Hematopoietic multipotent progenitor cell treated with erythropoietin and hydrocortisone succinate and interleukin-3 and kit ligand, for 8 days (in vitro differentiated cells): Measurements from ENCODE around the gene CUEDC1.
"Not testable (repeated sequence)": the region's sequence is repeated elsewhere in the genome, so short reads cannot be mapped to it uniquely, and the experiment has no call there.

Source experiments
- DNase-seq: peaks from one replicate; pipeline ENCODE4 v3.0.0-alpha.2; 2015

The CUEDC1 gene

DNA sequence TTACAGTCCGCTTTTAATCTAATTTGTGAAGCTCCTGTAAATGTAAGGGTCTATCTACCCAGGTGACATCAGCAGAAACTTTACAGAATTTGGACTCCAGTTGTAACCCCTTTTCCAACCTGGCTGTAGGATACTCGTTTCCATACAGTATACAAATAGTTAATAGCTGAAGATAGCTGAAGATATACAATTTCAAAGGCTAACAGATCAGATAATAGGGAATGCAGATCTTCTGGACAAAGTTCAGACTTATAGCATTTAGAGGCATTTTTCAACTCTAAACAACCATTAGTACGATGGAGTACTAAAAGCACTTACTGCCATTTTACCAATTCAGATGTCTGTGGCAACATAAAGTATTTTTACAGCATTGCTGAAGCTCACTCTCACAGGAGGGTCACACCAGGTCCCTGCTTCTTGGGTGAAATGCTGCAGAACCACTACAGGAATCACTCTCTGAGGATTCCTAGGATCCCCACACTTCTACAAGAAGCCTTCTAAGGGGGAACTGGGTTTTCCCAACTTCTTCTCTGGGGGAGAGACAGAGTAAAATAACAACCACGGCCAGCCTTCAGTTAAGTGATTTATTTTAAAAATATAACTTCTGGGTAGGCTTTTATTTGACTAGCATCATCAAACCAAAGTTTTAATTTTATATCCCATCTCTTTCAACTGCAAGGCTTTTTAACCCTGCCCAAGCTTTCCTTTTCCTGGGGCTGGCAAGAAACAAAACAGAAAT lies 29.9 kb upstream of the CUEDC1 start:
- DNase-seq, result no peak

DNA sequence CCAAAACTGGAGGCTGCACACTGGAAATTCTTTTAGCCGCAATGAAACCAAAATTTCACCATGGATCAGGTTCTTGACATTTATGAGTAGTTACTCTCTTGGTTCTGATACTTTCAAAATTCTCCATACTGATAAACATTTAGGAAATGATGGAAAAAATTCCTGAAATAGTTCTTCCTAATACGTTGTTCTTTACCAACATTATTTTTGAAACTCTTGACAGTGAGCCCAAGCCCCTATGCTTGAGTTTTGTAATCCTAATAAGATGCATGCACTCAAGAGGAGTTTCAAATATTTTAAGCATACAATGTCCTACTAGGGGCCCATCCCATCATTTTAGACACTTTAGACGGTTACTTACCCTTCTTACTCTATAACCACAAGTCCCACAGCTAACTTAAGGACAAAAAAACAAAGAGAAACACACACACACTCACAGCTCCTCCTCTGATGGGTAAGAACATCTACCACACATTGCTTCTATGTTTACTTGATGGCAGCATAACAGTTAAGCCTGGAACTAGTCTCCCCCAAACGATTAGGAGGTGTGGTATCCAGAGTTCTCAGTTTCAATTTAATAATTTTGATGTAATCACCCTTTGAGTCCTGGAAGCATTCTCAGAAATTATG lies 29.2 kb upstream of the CUEDC1 start:
- no peak for DNase-seq

DNA sequence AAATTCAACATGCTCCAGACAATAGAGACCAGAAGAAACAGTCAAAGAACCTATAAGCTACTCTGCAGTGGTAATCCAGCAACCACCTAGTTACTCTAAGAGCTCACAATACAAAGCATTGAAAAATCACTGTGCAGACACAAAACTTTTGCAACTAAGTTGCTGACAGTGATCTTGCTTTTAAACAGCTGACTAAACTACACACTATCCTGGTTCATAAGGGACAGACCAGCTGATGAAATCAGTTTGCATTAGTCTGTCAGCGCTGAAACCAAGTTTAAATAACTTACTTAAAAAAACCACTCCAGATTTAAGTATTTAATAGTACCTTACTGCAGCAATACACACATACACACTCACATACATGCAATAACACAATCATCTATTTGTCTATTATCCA lies 28.2 kb upstream of the CUEDC1 start:
- no peak for DNase-seq

DNA sequence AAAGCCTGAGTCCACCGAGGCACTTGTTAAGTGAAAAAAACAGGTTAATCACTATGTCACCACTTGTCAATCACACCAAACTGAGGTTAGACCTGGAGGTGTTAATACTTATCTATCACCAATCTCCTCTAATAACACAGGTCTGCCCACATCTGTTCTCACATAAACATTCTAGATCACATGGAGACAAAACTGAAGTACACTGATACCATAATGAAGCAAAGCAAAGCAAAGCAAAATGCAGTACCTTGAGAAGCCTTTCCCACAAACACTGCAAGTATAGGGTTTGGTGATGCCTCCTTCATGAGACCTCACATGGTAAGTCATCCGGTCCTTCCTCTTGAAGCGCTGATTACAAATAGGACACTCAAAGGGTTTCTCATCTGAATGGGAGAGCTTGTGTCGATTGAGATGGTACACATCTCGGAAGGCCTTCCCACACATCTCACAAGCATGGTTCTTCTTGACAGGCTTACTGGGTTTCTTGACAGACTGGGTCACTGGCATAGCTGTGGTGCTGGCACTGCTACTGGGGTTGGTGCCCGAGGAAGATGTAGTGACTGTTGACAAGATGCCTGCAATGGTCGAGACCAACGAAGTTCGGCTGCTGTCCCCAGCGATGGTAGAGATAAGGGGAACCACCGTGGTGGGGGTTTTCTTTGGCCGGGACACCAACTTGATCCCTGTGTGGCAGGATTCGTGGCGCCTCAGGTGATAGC lies 27.4 kb upstream of the CUEDC1 start:
- no peak for DNase-seq

DNA sequence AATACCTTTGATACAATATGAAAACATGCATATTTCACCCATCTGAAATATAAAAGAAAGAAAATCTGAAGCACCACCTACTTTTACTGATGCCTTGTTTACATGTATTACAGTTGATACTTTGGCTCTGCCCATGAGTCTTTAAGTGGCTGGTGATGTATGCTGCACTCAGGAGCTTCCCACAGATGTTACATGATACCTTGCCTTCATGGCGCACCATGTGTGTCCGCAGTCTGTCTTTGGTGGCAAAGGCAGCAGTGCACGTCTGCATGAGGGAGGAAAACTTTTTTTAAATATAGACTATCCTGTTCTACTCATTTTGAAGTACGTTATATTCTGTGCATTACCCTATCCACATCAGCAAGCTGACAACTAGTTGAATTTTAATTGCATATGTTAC lies 25.3 kb upstream of the CUEDC1 start:
- DNase-seq, result no peak

DNA sequence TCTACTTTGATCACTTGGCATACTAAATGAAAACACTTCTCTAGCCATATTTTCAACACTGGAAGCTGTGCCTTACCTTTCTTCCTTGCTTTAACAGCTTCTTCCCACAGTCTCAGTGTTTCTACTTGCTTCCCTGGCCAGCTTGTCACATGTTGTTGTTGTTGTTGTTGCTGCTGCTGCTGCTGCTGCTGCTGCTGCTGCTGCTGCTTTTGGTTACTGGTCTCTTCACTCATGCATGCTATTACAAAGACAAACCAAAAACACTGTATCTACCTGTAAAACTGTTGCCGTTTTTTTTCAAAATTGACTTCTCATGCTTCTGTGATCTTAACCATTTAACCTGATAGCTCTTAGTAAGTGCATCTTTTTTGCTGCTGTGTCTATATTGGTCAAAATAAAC lies 23.9 kb upstream of the CUEDC1 start:
- no peak for DNase-seq

DNA sequence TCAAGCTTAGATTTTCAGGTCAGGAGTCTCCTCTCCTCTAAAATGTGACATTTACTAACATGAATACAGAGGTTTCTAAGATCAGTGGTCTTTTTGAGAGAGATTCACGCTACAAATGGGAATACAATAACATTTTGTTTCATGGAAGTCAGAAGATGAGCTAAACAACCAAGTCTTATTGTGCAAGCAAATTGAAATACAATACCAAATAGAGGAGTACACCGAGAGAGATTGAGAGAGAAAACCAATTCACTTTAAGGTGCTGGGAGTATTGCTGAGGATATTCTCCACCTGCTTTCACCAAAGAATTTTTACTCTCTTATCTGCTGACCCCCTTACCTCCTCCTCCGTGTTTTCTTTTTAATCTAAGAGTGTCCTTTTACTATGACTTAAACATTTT lies 21.4 kb upstream of the CUEDC1 start:
- DNase-seq, result no peak

DNA sequence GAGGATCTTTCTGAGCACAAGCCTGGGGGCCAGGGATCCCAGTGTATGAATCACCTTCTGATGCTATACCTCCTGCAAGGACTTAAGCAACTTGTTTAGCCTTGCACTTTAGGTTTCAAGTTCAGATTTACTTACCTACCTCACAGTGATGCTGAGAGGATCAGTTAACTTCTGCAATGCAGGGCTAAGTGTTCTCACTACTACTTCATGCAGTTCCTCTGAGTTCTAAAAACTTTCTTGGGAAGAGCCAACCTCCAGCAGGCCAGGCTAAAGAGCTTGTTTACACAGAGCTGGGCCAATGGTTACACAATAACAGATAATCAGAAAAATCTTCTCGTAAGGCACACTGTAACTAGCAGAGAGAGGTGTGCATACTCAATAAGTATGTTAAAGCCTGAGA lies 19.8 kb upstream of the CUEDC1 start:
- DNase-seq, result no peak

DNA sequence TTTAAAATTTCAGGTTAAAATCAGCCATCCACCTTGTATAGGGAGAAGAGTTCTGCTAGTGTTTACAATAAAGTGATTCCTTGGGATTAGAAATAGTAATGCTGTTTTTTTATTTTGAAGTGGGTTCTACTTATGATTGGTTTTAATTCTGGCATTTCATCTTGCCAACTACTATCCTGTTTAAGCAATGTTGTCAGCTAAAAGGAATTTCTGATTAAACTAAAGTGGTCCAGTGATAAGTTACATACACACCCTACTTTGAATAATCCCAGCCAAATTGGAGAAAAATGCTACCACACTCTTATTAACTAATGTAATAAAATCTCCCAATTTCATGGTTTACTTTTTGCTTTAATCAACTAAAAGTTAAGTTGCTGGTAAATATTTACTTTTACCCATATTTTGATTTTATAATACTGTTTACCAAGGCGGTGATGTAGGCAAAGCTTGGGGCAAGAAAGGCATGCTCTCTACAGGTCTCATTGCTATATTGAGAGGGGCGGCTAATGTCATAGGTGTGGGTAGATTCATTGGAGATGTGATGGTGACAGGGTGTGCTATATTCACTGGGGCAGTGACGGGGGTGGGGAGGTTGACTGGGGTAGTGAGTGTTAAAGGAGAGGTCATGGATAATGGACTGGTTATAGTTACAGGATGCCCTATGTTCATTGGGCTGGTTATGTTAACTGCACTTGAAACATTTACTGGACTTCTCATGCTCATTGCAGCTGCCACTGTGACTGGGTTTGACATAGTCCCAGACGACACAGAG lies 19.0 kb upstream of the CUEDC1 start:
- DNase-seq, result not testable (repeated sequence)

DNA sequence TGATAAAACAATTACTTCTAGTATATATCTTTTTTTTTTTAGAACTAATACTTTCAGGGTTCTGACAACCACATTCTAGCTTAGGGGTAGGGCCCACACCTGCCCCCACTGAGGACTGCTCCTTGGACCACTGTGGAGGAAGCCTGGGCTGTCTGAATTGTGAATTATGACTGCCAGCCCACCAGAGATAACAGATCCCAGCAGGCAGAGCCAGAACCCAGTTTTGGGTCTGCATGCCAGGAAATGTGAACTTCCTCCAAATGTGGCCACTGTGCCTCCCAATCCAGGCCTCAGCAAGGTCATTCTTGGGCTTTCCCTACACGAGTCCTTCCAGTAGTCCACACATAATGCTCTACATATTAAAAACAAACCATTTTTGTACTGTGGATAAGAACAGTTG lies 16.9 kb upstream of the CUEDC1 start:
- DNase-seq, result no peak

DNA sequence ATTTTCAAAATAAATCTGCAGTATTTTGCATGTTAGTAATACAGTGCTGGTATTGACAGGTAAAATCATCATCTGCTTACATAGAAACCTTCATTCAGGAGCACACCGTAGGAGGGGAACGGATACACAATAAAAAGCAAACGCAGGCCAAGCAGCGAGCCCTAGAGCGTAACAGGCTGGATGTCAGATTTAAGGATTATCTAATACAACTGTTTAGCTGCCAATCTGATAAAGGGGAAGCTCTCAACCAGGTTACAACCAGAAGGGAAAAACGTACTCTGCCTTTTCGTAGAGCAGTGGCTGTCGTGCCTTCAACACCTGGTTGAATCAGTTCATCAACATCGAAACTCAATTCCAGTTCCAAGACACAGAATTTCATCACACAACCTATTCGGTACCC lies 16.4 kb upstream of the CUEDC1 start:
- no peak for DNase-seq

DNA sequence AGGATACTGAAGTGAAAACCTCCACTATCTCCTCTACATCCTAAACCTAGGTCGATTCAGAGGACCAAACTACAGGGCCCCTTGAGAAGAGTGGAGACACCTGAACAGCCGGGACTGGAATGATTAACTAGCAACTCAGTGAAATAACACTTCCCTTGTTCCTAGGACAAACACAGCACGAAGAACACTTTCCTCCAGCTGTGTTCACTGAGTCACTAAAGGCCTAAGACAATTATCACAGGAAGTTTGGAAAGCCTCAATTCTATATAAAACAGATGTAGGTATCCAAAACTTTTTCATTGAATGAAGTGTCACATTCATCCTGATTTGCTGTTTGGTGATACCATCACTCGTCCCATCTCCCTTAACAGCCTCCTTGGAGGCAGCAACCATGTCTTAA lies 15.5 kb upstream of the CUEDC1 start:
- DNase-seq, result no peak

DNA sequence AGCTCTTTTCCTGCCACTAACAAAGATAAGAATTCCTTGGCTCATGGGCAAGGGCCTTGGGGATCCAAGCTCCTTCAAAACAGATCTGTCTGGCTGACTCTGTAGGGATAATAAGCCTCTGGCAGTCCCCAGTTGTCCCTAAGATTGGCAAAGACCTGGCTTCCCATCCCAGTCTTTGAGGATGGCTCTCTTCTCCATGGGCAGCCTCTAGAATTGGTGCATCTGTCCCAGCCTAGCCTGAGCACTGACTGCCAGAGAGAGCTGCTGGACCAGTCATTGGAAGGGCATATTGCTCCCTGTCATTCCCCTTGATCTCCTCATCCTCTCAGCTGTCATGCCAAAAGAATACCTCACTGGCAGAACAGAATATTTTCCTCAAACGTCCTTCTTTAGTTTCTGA lies 13.2 kb upstream of the CUEDC1 start:
- no peak for DNase-seq

DNA sequence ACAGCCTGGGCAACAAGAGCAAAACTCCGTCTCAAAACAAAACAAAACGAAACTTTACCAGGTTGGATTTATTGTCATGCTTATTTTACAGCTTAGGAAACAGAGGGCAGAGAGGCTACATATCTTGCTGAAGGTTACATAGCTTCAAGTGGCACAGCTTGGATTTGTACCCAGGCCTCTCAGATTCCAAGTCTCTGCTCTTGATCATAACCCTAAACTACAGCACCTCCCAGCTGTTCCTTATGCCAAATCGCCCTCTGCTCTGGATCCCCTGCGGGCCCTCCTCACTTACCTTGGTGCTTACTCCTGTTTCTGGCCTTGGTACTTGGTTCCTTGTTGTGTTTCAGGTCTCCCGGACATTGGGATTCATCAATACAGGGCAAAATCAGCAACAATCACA lies 11.7 kb upstream of the CUEDC1 start:
- no peak for DNase-seq

DNA sequence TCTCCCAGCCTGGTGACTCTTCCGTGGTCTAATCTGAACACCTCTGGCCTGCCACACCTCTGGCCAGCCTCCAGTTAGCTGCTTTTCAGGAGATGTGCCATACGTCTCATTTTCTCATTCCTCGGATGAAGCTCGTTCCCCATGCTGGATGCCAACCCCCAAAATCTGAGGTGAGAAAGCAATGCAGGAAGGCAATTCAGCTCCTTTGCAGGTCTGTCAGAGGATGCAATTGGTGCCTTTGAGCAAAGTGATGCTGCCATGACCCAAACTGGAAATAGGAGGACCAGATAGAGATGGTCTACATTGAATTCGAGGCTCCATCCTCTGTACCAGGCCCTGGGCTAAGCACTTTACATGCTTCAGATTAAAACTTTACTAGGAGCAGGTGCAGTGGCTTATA lies 11.0 kb upstream of the CUEDC1 start:
- no peak for DNase-seq

DNA sequence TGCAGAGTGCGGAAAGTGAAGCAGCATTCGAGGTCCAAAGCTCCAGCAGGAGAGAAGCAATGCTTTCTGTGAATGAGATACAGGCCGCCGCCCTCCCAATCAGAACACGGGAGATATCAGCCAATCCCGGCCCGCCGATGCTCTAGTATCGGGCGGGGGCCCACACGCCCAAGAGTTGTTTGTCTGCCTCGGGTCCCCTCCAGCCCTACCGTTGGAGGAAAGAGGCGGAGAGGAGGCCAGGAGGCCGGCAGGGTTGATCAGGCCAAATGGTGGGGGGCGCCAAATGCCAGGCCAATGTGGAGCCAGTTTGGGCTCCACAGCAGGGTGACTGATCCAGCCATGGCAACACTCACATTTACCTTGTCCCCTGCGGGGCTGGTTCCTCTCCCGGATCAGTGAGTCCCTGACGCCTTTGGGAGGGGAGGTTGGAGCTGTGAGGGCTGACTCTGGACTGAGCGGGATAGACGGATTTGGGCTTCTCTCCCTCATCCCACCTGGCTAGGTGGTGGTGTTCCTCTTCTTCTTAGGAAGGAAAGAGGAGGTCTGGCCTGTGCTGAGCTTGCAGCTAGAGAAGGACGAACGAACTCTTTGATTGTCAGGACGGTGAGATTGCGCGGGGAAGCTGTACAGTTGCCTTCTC lies 10.4 kb upstream of the CUEDC1 start:
- no peak for DNase-seq

DNA sequence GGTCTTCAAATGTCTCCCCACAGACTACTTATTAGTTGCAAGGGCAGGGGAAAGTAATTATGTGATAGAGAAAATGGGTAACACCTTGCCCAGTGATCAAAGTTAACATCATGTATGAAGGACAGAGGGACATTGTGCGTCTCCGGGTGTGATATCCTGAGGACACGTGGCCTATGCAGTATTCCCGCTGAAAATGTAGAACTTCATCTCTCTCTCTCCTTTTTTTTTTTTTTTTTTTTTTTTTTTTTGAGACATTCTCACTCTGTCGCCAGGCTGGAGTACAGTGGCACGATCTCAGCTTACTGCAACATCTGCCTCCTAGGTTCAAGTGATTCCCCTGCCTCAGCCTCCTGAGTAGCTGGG lies 7.9 kb upstream of the CUEDC1 start:
- DNase-seq, result no peak

DNA sequence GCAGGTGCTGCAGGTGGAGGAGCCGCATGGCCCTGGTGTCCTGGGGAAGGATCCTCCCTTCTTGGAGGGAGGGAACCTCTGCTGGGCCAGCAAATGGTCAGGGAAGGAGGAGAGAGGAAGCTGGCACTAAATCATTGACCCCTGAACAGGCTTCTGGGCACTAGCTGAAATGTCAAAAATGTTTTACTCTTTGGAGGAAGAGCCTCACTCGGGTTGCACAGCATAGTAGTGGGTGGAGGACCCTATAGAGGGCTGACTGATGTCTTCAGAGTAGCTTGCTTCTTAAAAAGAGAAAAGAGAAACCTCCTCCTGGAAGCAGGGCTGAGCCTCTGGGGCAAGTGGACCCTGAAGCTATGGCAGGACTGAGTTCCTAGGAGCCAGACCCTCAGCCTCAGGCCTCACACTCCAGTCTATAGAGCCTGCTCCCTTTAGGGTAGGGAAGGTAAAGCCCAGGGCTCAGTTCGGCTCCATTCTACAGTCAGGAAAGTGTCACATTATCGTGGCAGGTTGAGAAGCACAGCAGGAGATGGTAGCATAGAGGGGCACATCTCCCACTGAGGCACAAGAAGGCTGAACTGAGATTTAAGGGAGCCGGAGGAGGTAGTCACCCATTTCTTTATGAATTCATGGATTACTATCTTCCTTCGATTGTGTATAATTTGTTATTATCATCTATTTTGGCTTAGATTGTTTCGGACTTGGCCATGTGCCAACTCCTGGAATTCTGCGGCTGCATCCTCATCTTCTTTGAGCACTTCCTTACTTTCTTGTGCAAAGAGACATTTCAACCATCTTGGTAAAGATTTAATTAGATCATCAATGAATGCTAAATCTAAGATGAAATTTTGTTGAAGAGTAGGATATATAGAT lies 7.3 kb upstream of the CUEDC1 start:
- DNase-seq, result no peak

DNA sequence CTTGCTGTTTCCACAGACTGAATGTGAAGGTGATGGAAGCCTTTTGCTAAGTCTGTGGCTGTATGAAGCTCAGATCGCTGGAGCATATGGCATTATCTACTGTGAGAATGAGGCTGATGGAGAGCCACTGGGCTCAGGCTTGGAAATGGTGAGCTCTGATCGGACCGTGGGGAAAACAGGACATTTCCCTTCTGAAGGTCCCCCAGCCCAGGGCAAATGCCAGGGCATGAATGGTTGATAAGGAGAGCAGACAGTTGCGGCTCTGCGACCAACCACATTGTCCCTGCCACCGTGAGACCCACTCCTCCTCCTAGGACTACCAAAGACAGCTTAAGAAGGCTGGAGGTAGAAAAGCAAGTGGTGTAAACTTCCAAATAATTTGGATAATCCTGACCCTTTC lies 4.7 kb upstream of the CUEDC1 start:
- no peak for DNase-seq

DNA sequence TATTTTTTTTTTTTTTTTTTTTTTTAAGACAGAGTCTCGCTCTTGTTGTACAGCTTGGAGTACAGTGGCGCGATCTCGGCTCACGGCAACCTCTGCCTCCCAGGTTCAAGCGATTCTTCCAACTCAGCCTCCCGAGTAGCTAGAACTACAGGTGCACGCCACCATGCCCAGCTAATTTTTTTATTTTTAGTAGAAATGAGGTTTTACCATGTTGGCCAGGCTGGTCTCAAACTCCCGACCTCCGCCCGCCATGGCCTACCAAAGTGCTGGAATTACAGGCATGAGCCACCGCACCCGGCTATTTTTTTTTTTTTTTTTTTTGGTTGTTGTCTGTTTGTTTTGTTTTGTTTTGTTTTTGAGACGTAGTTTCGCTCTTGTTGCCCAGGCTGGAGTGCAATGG lies 3.2 kb upstream of the CUEDC1 start:
- not testable (repeated sequence) for DNase-seq

DNA sequence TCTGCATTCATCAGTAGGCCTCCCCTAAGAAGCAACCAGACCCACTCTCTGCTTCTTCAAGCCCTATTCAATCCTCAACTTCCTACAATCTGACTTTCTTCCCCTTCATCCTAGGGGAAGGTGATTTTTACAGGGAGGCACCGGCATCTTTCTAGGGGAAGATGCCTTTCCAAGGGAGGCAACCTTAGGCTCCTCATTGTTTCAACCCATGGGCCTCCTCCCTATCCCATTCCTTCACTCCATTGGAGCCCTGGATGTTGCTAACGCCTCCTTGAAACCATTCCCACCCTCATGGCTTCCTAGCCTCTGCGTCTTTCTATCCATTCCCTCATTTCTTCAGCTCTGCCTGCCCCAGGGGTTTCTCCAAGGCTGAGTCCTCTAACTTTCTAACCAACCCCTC lies 2.7 kb upstream of the CUEDC1 start:
- no peak for DNase-seq
